Measurements from ENCODE around the gene FAR2.

Gene FAR2

DNA sequence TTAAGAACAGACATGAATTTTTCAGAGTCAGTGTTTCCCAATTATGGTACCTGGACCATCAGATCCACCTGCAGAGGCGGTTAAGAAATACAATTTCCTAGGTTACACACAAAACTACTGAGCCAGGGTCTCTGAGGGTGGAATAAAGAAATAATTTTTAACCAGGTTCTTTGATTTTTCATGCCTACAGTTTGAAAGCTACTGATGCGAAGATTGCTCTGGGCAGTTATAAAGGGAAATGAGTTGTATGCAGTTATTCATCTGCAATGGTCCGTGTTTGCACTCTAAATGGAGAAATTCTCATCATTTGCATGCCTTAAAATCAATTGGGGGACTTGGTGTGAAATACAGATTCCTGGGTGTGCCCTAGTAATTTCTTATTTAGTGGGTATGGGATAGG lies 142.1 kb downstream of the FAR2 start:
- no peak for DNase-seq (ENCODE audit: low read depth, low spot score)
- no peak overlapping the region for H3K4me3 ChIP-seq (ENCODE audit: low read depth, low read length)
- POLR2A ChIA-PET = no interaction called here
- CTCF ChIA-PET = no interaction called here
- TF ChIP-seq, protein P1, sequence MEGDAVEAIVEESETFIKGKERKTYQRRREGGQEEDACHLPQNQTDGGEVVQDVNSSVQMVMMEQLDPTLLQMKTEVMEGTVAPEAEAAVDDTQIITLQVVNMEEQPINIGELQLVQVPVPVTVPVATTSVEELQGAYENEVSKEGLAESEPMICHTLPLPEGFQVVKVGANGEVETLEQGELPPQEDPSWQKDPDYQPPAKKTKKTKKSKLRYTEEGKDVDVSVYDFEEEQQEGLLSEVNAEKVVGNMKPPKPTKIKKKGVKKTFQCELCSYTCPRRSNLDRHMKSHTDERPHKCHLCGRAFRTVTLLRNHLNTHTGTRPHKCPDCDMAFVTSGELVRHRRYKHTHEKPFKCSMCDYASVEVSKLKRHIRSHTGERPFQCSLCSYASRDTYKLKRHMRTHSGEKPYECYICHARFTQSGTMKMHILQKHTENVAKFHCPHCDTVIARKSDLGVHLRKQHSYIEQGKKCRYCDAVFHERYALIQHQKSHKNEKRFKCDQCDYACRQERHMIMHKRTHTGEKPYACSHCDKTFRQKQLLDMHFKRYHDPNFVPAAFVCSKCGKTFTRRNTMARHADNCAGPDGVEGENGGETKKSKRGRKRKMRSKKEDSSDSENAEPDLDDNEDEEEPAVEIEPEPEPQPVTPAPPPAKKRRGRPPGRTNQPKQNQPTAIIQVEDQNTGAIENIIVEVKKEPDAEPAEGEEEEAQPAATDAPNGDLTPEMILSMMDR (IDR thresholded peaks at IDR 0.05; ENCODE audit: insufficient read depth, low read length, missing control alignments) = no peak

DNA sequence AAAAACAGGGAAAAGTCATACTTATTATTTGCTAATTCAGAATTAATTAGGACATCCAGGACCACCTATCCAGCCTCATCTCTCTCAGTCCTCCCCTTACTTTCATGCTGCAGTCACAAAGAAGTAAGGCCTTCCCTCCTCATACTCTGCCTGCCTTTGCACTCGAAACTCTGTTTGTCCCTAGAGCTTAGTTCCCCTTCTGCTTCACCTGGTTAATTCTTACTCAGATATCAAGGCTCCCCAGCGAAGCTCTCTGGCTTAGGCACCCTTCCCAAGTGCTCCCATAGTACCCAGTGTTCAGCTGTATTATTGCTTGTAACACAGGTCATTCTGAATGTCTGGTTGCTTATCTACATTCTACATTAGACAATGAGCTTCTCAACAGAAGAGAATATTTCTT lies 150.6 kb downstream of the FAR2 start:
- ChIA-PET CTCF (interaction anchor here (1.0 kb wide), 1 partner anchor 9 kb away, joined by 5 read pairs; no protein-coding TSS in a partner anchor), POLR2A (no interaction called here)
- no peak for DNase-seq (ENCODE audit: low read depth, low spot score)
- TF ChIP-seq, protein P1 (IDR thresholded peaks at IDR 0.05; ENCODE audit: insufficient read depth, low read length, missing control alignments) = no peak
- H3K4me3 ChIP-seq (ENCODE audit: low read depth, low read length) = no peak overlapping the region

DNA sequence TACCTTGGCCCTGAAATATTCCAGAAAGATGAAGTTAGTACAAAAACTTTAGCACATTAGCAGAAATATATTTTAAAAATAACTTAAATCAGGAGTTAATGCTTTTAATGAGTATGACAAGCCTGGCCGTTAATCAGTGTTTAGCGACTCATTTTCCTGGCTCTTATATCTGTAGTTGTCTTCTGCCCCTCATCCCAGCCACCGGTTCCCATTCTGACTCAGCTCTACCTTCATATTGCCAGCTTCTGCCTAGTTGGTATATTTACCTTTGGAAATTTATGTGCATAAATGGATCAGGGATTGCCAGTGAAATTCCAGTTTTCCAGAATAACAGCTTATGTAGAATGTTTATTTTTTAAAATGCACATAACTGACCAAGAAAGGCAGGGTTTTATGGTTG lies 152.0 kb downstream of the FAR2 start:
- CTCF ChIA-PET = interaction anchor here (1.6 to 1.9 kb wide), 2 partner anchors 9 to 16 kb away, joined by 4 to 6 read pairs; no protein-coding TSS in a partner anchor
- POLR2A ChIA-PET = no interaction called here
- DNase-seq (ENCODE audit: low read depth, low spot score) = no peak
- TF ChIP-seq, protein P1 (IDR thresholded peaks at IDR 0.05; ENCODE audit: insufficient read depth, low read length, missing control alignments) = no peak
- no peak overlapping the region for H3K4me3 ChIP-seq (ENCODE audit: low read depth, low read length)

GRCh38 chr12:29304388-29304787 lies 155.3 kb downstream of the FAR2 start:
- no peak for DNase-seq (ENCODE audit: low read depth, low spot score)
- ChIA-PET CTCF (no interaction called here), POLR2A (no interaction called here)
- H3K4me3 ChIP-seq (ENCODE audit: low read depth, low read length) = no peak overlapping the region
- TF ChIP-seq, protein P1 (IDR thresholded peaks at IDR 0.05; ENCODE audit: insufficient read depth, low read length, missing control alignments) = no peak

DNA sequence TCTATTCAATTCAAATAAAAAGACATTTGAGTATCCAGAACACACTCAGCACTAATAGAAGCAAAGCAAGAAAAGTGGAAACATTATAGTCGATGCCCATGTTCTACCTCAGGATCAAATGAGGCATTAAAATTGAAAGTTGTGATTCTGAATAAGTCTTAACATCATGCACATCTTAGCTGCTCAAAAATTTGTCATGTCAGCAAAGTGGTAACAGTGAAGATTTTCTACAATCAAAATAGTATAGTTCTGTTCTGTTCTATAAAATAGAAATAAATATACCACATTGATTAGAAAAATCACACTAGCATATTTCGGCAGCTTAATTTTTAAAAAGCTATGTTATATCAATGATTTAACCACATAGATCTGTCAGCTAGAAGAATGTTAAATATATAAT lies 157.2 kb downstream of the FAR2 start:
- POLR2A ChIA-PET = interaction anchor here (0.7 kb wide), 1 partner anchor 20 kb away, joined by 3 read pairs; no protein-coding TSS in a partner anchor

GRCh38 chr12:29306682-29307081 lies 157.6 kb downstream of the FAR2 start:
- no peak overlapping the region for H3K4me3 ChIP-seq (ENCODE audit: low read depth, low read length)
- TF ChIP-seq, protein P1 (IDR thresholded peaks at IDR 0.05; ENCODE audit: insufficient read depth, low read length, missing control alignments) = no peak
- no peak for DNase-seq (ENCODE audit: low read depth, low spot score)
- ChIA-PET CTCF (interaction anchor here (1.2 to 4.8 kb wide), 5 partner anchors 10 to 233 kb away, joined by 3 to 29 read pairs (median 8); no protein-coding TSS in a partner anchor), POLR2A (no interaction called here)

More for the DNA sequence above, 157.2 kb downstream of the FAR2 start:
- CTCF ChIA-PET = interaction anchor here (1.2 to 4.8 kb wide), 3 partner anchors 10 to 232 kb away, joined by 3 to 29 read pairs (median 13); no protein-coding TSS in a partner anchor
- no peak for DNase-seq (ENCODE audit: low read depth, low spot score)
- TF ChIP-seq, protein P1 (IDR thresholded peaks at IDR 0.05; ENCODE audit: insufficient read depth, low read length, missing control alignments) = no peak
- no peak overlapping the region for H3K4me3 ChIP-seq (ENCODE audit: low read depth, low read length)
